Prostate gland (tissue), 2 donors: ENCODE results near the gene WASHC4. TPM values are rescaled to one million over a fixed set of nuclear protein-coding genes. Genes with fewer than 3 reads are reported as not detected.

ENCODE experiments used
- DNase-seq: peaks from one replicate; pipeline ENCODE4 v3.0.0-alpha.2; 2019; ENCODE audit warnings: low spot score
- H3K27ac ChIP-seq, 2 donors: fragments of 200-600 bp; sonication (generic); 2 replicates each; pipeline ENCODE4 v1.5.1; 2017 to 2019
- H3K27me3 ChIP-seq: fragments of 200-600 bp; sonication (generic); replicated peaks from 2 replicates; pipeline ENCODE4 v1.5.1; 2019; ENCODE audit not compliant: insufficient read depth
- H3K36me3 ChIP-seq, 2 donors: fragments of 200-600 bp; sonication (generic); 1 replicate in 1 of 2; 2 replicates in 1 of 2; pipeline versions ENCODE4 v1.5.1 to v1.8.1; 2017 to 2019
- H3K4me1 ChIP-seq: fragments of 200-600 bp; sonication (generic); replicated peaks from 2 replicates; pipeline ENCODE4 v1.5.1; 2019
- H3K4me3 ChIP-seq, 2 donors: fragments of 200-600 bp; sonication (generic); 2 replicates each; pipeline ENCODE4 v1.5.1; 2017 to 2019
- H3K9me3 ChIP-seq: fragments of 200-600 bp; sonication (generic); 2 replicates; pipeline ENCODE4 v1.5.1; 2017
- CTCF ChIP-seq, 4 experiments: fragments of 200-600 bp in 2 of 4; fragments of 450-650 bp in 2 of 4; sonication (generic) in 2 of 4; IDR thresholded peaks; 1 replicate in 3 of 4; 2 replicates in 1 of 4; pipeline ENCODE4 v1.5.1; 2016 to 2019; ENCODE audit warnings: antibody characterized with exemption in 4 of 4, mild to moderate bottlenecking in 2 of 4, moderate library complexity in 2 of 4
- POLR2A ChIP-seq: fragments of 450-650 bp; IDR thresholded peaks from one replicate; pipeline ENCODE4 v1.6.1; 2016; ENCODE audit warnings: antibody characterized with exemption, mild to moderate bottlenecking
- POLR2AphosphoS5 ChIP-seq: sonication (generic); formaldehyde crosslinking; IDR thresholded peaks from one replicate; pipeline ENCODE4 v1.6.1; 2017; ENCODE audit warnings: antibody characterized with exemption
- whole genome bisulfite sequencing: methylation state at CpG from one replicate; pipeline ENCODE4 v1.1.5; 2018; 5-methylcytosine and 5-hydroxymethylcytosine counted together
- intact Hi-C: fragments of 100-400 bp; cut with DNase I; formaldehyde crosslinking; loops from one replicate; pipeline ENCODE4 v1.14.2; 2022
- total RNA-seq, 2 donors: library from RNA; depleted of rRNA; stranded (reverse); fragments of >200 nt; gene quantifications; one replicate each; pipeline ENCODE4 v1.1.0, GENCODE V29; 2016

The WASHC4 gene
- total RNA-seq, 2 donors from 2014 or later = 30.6 to 31.2 TPM

- TF ChIP-seq POLR2A = no peak
- TF ChIP-seq POLR2AphosphoS5 = no peak
- no peak for TF ChIP-seq CTCF (IDR thresholded peaks at IDR 0.05)
- Histone ChIP-seq H3K4me1 (no peaks in the 10 kb centered on the region), H3K27ac (no peak overlapping the region), H3K9me3 (no peaks in the 10 kb centered on the region), H3K36me3 (no peaks in the 10 kb centered on the region), H3K4me3 (no peak overlapping the region), H3K27me3 (no peaks in the 10 kb centered on the region)
- no peak for DNase-seq
- intact Hi-C loops = no loop called here
- WGBS = 60% methylated on average over 1 of the region's 1 CpG
Observed at GRCh38 chr12:105166736-105167135, 59.2 kb downstream of the WASHC4 start.

- no peak overlapping the region for H3K4me3 ChIP-seq
- TF ChIP-seq POLR2AphosphoS5 (no peak), CTCF (IDR thresholded peaks at IDR 0.05) (no peak), POLR2A (no peak)
- H3K36me3 ChIP-seq = no peaks in the 10 kb centered on the region
- H3K4me1 ChIP-seq = no peaks in the 10 kb centered on the region
- H3K27me3 ChIP-seq = no peaks in the 10 kb centered on the region
- H3K9me3 ChIP-seq = no peaks in the 10 kb centered on the region
- no peak overlapping the region for H3K27ac ChIP-seq
- intact Hi-C loops = no loop called here
- DNase-seq = no peak
Observed at GRCh38 chr12:105167346-105167745, 59.8 kb downstream of the WASHC4 start.

GRCh38 chr12:105168006-105168405 lies 60.5 kb downstream of the WASHC4 start:
- TF ChIP-seq POLR2AphosphoS5 (no peak), CTCF (IDR thresholded peaks at IDR 0.05) (no peak), POLR2A (no peak)
- H3K27ac ChIP-seq = no peak overlapping the region
- no peaks in the 10 kb centered on the region for H3K4me1 ChIP-seq
- no peaks in the 10 kb centered on the region for H3K36me3 ChIP-seq
- intact Hi-C loops = no loop called here
- no peaks in the 10 kb centered on the region for H3K9me3 ChIP-seq
- no peak for DNase-seq
- no peaks in the 10 kb centered on the region for H3K27me3 ChIP-seq
- H3K4me3 ChIP-seq = no peak overlapping the region

- intact Hi-C loops = no loop called here
- H3K36me3 ChIP-seq = no peaks in the 10 kb centered on the region
- no peaks in the 10 kb centered on the region for H3K27me3 ChIP-seq
- TF ChIP-seq CTCF (IDR thresholded peaks at IDR 0.05) (no peak), POLR2AphosphoS5 (no peak), POLR2A (no peak)
- no peak overlapping the region for H3K27ac ChIP-seq
- 73% methylated on average over 3 of the region's 3 CpGs for WGBS
- no peaks in the 10 kb centered on the region for H3K9me3 ChIP-seq
- no peak overlapping the region for H3K4me3 ChIP-seq
- DNase-seq = no peak
- no peaks in the 10 kb centered on the region for H3K4me1 ChIP-seq
Observed at GRCh38 chr12:105170139-105170538, 62.6 kb downstream of the WASHC4 start.

GRCh38 chr12:105171691-105172436 lies 64.3 kb downstream of the WASHC4 start:
- Histone ChIP-seq H3K4me3 (no peak overlapping the region), H3K36me3 (no peaks in the 10 kb centered on the region), H3K27ac (no peak overlapping the region), H3K9me3 (no peaks in the 10 kb centered on the region), H3K27me3 (no peaks in the 10 kb centered on the region), H3K4me1 (no peaks in the 10 kb centered on the region)
- 72% methylated on average over 6 of the region's 6 CpGs for WGBS
- DNase-seq = no peak
- intact Hi-C loops = no loop called here
- no peak for TF ChIP-seq CTCF (IDR thresholded peaks at IDR 0.05)
- no peak for TF ChIP-seq POLR2AphosphoS5
- TF ChIP-seq POLR2A = no peak
